Measurements from ENCODE around the gene DCLRE1B.
"Not testable (repeated sequence)": the region's sequence is repeated elsewhere in the genome, so short reads cannot be mapped to it uniquely, and the experiment has no call there.

Gene DCLRE1B

DNA sequence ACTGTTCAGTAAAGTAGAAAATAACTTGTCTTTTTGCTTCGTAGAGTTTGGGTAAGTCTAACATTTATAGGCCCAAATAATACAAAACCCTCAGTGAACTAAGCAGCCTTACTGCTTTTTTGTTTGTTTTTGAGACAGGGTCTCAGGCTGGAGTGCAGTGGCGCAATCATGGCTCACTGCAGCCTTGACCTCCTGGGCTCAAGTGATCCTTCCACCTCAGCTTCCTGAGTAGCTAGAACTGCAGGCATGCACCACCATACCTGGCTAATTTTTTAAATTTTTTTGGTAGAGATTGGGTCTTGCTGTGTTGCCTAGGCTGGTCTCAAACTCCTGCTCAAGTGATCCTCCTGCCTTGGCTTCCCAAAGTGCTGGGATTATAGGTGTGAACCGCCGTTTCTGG lies 43.0 kb downstream of the DCLRE1B start:
- DNase-seq (ENCODE audit: low spot score) = not testable (repeated sequence)

GRCh38 chr1:113949007-113949406 lies 43.9 kb downstream of the DCLRE1B start:
- peak; percentile 13 for DNase-seq (ENCODE audit: low spot score)

DNA sequence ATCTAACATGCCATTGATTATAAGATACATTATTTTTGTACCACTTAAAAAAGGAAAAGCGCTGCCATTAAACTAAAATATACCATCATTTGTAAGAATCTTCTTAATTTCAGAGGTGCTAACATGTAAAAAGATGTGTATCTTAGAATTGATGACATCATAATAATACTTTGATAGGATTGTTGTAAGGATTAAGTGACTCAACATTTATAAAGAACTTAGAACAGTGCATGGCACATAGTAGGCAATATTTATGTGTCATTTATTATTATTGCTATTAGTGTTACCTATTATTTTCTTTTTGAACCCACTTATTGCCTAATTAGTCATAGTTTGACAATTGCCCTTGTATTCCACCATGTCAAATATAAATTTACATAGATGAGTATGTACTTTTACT lies 45.8 kb downstream of the DCLRE1B start:
- DNase-seq (ENCODE audit: low spot score) = no peak

DNA sequence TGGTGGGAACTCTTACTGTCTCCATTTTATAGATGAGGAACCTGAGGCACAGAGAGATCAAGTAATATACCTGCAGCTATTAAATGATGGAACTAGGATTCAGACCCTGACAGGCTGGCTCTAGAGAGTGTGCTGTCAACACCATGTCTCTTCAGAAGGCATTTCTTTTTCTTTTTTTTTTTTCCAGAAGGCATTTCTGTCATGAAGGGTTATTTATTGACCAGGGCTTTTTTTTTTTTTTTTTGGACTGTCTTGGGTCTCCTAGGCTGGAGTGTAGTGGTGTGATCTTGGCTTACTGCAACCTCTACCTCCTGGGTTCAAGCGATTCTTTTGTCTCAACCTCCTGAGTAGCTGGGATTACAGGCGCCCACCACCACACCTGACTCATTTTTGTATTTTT lies 46.6 kb downstream of the DCLRE1B start:
- DNase-seq (ENCODE audit: low spot score) = no peak

GRCh38 chr1:113957984-113958383 lies 52.9 kb downstream of the DCLRE1B start:
- DNase-seq (ENCODE audit: low spot score) = no peak

GRCh38 chr1:113958691-113959090 lies 53.6 kb downstream of the DCLRE1B start:
- no peak for DNase-seq (ENCODE audit: low spot score)

GRCh38 chr1:113963281-113963906 lies 58.3 kb downstream of the DCLRE1B start:
- no peak for DNase-seq (ENCODE audit: low spot score)
